Breast epithelium (tissue), 3 donors: ENCODE data around the gene AIG1.

ENCODE experiments used
- CTCF ChIP-seq, 3 donors: fragments of 450-650 bp; IDR thresholded peaks; one replicate each; pipeline ENCODE4 v1.5.1; 2016 to 2017; ENCODE audit warnings: antibody characterized with exemption in 3 of 3, mild to moderate bottlenecking in 3 of 3, moderate library complexity in 3 of 3
- POLR2A ChIP-seq: fragments of 450-650 bp; IDR thresholded peaks from one replicate; pipeline ENCODE4 v1.6.1; 2016; ENCODE audit warnings: antibody characterized with exemption, mild to moderate bottlenecking, moderate library complexity
- POLR2AphosphoS5 ChIP-seq, 3 donors: sonication (generic); formaldehyde crosslinking; IDR thresholded peaks; one replicate each; pipeline ENCODE4 v1.6.1; 2017; ENCODE audit warnings: antibody characterized with exemption in 3 of 3

GRCh38 chr6:143218233-143218632, 157.5 kb downstream of the AIG1 start:
- no peak for TF ChIP-seq CTCF (IDR thresholded peaks at IDR 0.05)
- TF ChIP-seq POLR2A = no peak
- no peak for TF ChIP-seq POLR2AphosphoS5 (IDR thresholded peaks at IDR 0.05)
